ENCODE data around the gene ORAI3.

ORAI3 gene

GRCh38 chr16:30951750-30952149 lies 2.9 kb downstream of the ORAI3 start:
- CTCF ChIA-PET: interaction anchor here (0.6 to 1.1 kb wide), 2 partner anchors 10 to 33 kb away, joined by 3 to 4 read pairs; no protein-coding TSS in a partner anchor
- DNase-seq (ENCODE audit: extremely low spot score): no peak
- TF ChIP-seq BHLHE40 (IDR thresholded peaks at IDR 0.05; ENCODE audit: borderline replicate concordance): no peak
- TF ChIP-seq L3MBTL2 (conservative IDR thresholded peaks at IDR 0.05): no peak
- no peak for TF ChIP-seq TARDBP (IDR thresholded peaks at IDR 0.05)
- POLR2A ChIA-PET: interaction anchor here (2.5 kb wide), 1 partner anchor 228 kb away, joined by 7 read pairs; the partner anchor contains the start of gene FUS

GRCh38 chr16:30953111-30953510 lies 4.2 kb downstream of the ORAI3 start:
- TF ChIP-seq SP1 (IDR thresholded peaks at IDR 0.05) (no peak), FOXK2 (IDR thresholded peaks at IDR 0.05) (no peak), ZNF384 (IDR thresholded peaks at IDR 0.05) (no peak)
- POLR2A ChIA-PET: interaction anchor here (1.0 to 2.5 kb wide), 6 partner anchors 57 to 1146 kb away, joined by 3 to 7 read pairs (median 4); partner anchors contain the start of genes ALDOA, CTF1, FUS and KAT8
- no peak for DNase-seq (ENCODE audit: extremely low spot score)
- CTCF ChIA-PET: interaction anchor here (0.6 to 3.3 kb wide), 12 partner anchors 10 to 1142 kb away, joined by 3 to 39 read pairs (median 4); partner anchors contain the start of genes HSD3B7 and TLCD3B

- peak; percentile 81 for DNase-seq (ENCODE audit: extremely low spot score)
- no peak for TF ChIP-seq FOXM1 (IDR thresholded peaks at IDR 0.05; ENCODE audit: borderline replicate concordance)
- no peak for TF ChIP-seq BHLHE40 (IDR thresholded peaks at IDR 0.05; ENCODE audit: borderline replicate concordance)
- no peak for TF ChIP-seq ARNT (IDR thresholded peaks at IDR 0.05)
- no peak for TF ChIP-seq SUZ12 (IDR thresholded peaks at IDR 0.05)
- TF ChIP-seq ZNF384 (IDR thresholded peaks at IDR 0.05): no peak
- no peak for TF ChIP-seq TARDBP (IDR thresholded peaks at IDR 0.05)
- TF ChIP-seq FOXK2 (IDR thresholded peaks at IDR 0.05): no peak
- TF ChIP-seq CTBP1 (IDR thresholded peaks at IDR 0.05; ENCODE audit: borderline replicate concordance): no peak
- TF ChIP-seq FOXA1 (IDR thresholded peaks at IDR 0.05): no peak
- no peak for TF ChIP-seq NFRKB (IDR thresholded peaks at IDR 0.05)
- no peak for TF ChIP-seq PKNOX1 (IDR thresholded peaks at IDR 0.05)
- TF ChIP-seq ELF4 (IDR thresholded peaks at IDR 0.05): no peak
- no peak for TF ChIP-seq L3MBTL2 (conservative IDR thresholded peaks at IDR 0.05)
- no peak for TF ChIP-seq HDGF (IDR thresholded peaks at IDR 0.05; ENCODE audit: borderline replicate concordance)
- TF ChIP-seq LEF1 (IDR thresholded peaks at IDR 0.05; ENCODE audit: borderline replicate concordance): no peak
- TF ChIP-seq SP1 (IDR thresholded peaks at IDR 0.05): no peak
- ChIA-PET POLR2A (interaction anchor here (0.8 to 2.5 kb wide), 9 partner anchors 26 to 1147 kb away, joined by 3 to 7 read pairs (median 3); partner anchors contain the start of genes ALDOA, CTF1, FUS and KAT8), CTCF (interaction anchor here (0.6 to 3.3 kb wide), 22 partner anchors 10 to 1143 kb away, joined by 3 to 39 read pairs (median 3); partner anchors contain the start of genes HSD3B7 and TLCD3B)
Measured at GRCh38 chr16:30953511-30954124, 4.8 kb downstream of the ORAI3 start.

- TF ChIP-seq LEF1 (IDR thresholded peaks at IDR 0.05; ENCODE audit: borderline replicate concordance) (no peak), FOXA1 (IDR thresholded peaks at IDR 0.05) (no peak), FOXK2 (IDR thresholded peaks at IDR 0.05) (no peak), BHLHE40 (IDR thresholded peaks at IDR 0.05; ENCODE audit: borderline replicate concordance) (no peak), PKNOX1 (IDR thresholded peaks at IDR 0.05) (no peak), ZNF384 (IDR thresholded peaks at IDR 0.05) (no peak), L3MBTL2 (conservative IDR thresholded peaks at IDR 0.05) (no peak), CTBP1 (IDR thresholded peaks at IDR 0.05; ENCODE audit: borderline replicate concordance) (no peak), SUZ12 (IDR thresholded peaks at IDR 0.05) (no peak), TARDBP (IDR thresholded peaks at IDR 0.05) (no peak), ARNT (IDR thresholded peaks at IDR 0.05) (no peak), HDGF (IDR thresholded peaks at IDR 0.05; ENCODE audit: borderline replicate concordance) (no peak), SP1 (IDR thresholded peaks at IDR 0.05) (no peak), FOXM1 (IDR thresholded peaks at IDR 0.05; ENCODE audit: borderline replicate concordance) (no peak), NFRKB (IDR thresholded peaks at IDR 0.05) (no peak), ELF4 (IDR thresholded peaks at IDR 0.05) (no peak)
Measured at GRCh38 chr16:30954993-30955392, 6.1 kb downstream of the ORAI3 start.

GRCh38 chr16:30956601-30957455 lies 8.0 kb downstream of the ORAI3 start:
- peak; percentile 94 for DNase-seq (ENCODE audit: extremely low spot score)
- TF ChIP-seq FOXM1 (IDR thresholded peaks at IDR 0.05; ENCODE audit: borderline replicate concordance) (peak; percentile 60; the same call in 1 of the 2 replicates), HDGF (IDR thresholded peaks at IDR 0.05; ENCODE audit: borderline replicate concordance) (no peak), L3MBTL2 (conservative IDR thresholded peaks at IDR 0.05) (no peak; the same call in 1 of the 2 replicates), TARDBP (IDR thresholded peaks at IDR 0.05) (no peak), ARNT (IDR thresholded peaks at IDR 0.05) (peak; percentile 6; the same call in 1 of the 2 replicates)
- ChIA-PET CTCF (interaction anchor here (0.7 kb wide), 1 partner anchor 116 kb away, joined by 3 read pairs; no protein-coding TSS in a partner anchor), POLR2A (interaction anchor here (1.0 to 2.2 kb wide), 3 partner anchors 10 to 486 kb away, joined by 3 to 8 read pairs (median 3); partner anchors contain the start of gene ZNF843)

More at GRCh38 chr16:30954993-30955392, 6.1 kb downstream of the ORAI3 start:
- no peak for DNase-seq (ENCODE audit: extremely low spot score)
- POLR2A ChIA-PET: no interaction called here
- CTCF ChIA-PET: interaction anchor here (0.5 to 3.3 kb wide), 4 partner anchors 12 to 1107 kb away, joined by 3 to 39 read pairs (median 4); partner anchors contain the start of gene CTF1

Measured in HEK293T (cell line).